Adrenal gland (tissue), 5 donors: ENCODE measurements around the gene TAB2.

Source experiments
- CTCF ChIP-seq, 6 experiments: fragments of 450-650 bp in 4 of 6; fragments of 200-600 bp in 2 of 6; sonication (generic) in 1 of 6; IDR thresholded peaks; 1 replicate in 5 of 6; 2 replicates in 1 of 6; pipeline versions ENCODE4 v1.5.1 to v1.8.0; 2016 to 2021; ENCODE audit warnings: antibody characterized with exemption in 6 of 6, mild to moderate bottlenecking in 2 of 6, moderate library complexity in 1 of 6
- POLR2A ChIP-seq, 2 donors: fragments of 450-650 bp; IDR thresholded peaks; one replicate each; pipeline ENCODE4 v1.6.1; 2017; ENCODE audit warnings: antibody characterized with exemption in 2 of 2, mild to moderate bottlenecking in 2 of 2, moderate library complexity in 1 of 2
- donor health status: DM: no; HTN: no; CAD: no.

GRCh38 chr6:149311766-149312165 is 5.7 kb upstream of the TAB2 start:
- TF ChIP-seq CTCF (IDR thresholded peaks at IDR 0.05), result no peak
- no peak for TF ChIP-seq POLR2A (IDR thresholded peaks at IDR 0.05)
